GM18951 (cell line): ENCODE results near the gene SERBP1.
"Not testable (repeated sequence)": the region's sequence is repeated elsewhere in the genome, so short reads cannot be mapped to it uniquely, and the experiment has no call there.

Source experiments
- POLR2A ChIP-seq: IDR thresholded peaks from 4 replicates; pipeline ENCODE4 v1.6.1; 2011; ENCODE audit warnings: mild to moderate bottlenecking; ENCODE audit not compliant: insufficient read length, insufficient read depth; ENCODE audit errors: extremely low read depth
- in situ Hi-C: fragments of 300-500 bp; cut with MboI; formaldehyde crosslinking; loops from one replicate; pipeline ENCODE4 v1.12.0; 2022; ENCODE audit warnings: low sequenced_read_pairs, mixed read lengths, inconsistent platforms; ENCODE audit not compliant: unreplicated experiment

SERBP1 gene

DNA sequence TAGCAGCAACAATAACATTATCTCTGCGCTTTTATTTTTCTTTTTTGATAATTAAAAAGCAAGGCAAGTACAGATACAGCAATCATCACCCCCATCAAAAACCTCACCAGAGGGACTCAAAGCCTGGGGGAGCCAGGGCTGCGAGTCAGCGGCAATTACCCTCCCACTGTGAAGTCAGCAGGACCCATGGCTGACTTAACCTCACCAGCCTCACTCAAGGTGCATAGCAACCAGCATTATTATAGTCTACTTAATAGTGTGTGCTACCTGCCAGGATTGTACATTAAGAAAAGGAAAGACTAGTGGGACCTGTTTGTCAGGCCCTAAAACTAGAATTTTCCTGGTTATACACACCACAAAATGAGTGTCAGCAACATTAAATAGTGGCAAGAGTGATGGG, 28.9 kb upstream of the SERBP1 start:
- no peak for TF ChIP-seq POLR2A
- in situ Hi-C loops = no loop called here

DNA sequence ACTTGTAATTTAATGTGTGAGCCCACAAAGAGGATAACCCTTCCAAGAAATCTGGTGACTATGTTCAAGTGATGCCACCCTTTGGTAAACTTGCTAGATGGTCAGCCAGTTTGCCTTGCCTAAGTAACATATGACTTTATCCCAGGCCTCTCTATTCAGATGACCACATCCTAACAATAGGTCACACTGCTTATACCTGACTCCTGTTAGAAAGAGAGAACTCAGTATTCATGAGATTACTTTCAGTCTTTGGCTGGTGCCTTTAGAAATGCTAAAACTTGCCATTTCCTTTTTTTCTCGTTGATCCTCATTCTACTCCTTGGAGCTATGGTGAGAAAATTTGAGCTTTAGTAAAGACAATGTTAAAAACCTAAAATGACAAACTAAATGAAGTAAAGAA, 28.5 kb upstream of the SERBP1 start:
- no peak for TF ChIP-seq POLR2A
- in situ Hi-C loops = no loop called here

DNA sequence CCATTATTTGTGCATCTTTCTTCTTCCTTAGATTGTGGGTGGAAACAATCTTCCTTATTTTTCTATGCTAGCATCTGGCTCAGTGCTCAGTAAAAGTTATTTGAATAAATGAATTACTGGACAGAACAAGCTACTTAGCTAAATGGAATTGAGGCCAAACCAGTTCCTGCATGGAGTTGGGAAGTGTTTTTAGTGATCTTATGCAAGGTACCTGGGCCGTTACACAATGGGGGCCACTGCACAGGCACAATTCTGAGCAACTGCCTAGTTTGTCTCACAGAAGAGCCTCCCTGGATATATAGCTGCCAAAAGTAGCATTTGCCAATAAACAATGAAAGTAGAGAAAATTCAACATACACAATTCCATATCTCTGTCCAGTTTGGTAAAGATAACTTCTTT, 27.0 kb upstream of the SERBP1 start:
- in situ Hi-C loops = no loop called here
- TF ChIP-seq POLR2A = no peak

DNA sequence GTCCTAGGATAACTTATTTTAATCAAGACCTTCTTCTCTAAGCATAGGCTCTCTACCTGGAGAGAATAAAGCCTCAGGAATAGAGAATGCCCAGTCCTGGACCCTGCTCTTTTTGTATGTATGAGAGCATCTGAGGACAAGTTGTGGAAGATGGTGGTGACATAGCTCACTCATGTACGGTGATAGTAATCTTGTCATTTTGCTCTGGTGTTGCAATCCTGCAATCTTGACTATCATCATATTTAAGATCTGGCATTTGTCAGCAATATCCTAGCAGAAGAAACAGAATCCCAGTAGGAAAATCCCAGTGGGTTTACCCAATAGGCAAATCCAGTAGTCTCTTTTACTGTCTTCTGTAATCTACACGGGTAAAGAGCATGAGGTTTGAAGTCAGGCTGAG, 21.6 kb upstream of the SERBP1 start:
- in situ Hi-C loops = no loop called here
- TF ChIP-seq POLR2A = no peak

DNA sequence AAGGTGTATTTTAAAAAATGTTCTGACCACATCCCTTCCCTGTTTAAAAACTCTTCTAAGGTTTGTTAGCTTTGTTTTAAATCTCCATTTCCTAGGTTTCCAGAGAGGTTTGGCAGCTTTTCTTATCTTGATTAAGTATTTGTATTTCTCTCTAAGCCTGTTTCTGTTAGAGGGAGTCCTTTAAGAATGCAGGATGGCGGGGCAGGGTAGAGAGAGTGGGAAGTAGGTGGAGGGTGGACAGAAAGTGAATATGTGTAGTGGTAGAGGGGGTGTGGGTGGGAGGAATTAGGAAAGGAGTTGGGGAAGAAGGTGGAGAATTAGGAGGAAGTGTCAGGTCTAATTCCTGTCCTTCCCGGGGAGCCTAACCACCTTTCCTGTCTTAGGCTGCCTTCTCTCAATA, 21.2 kb upstream of the SERBP1 start:
- in situ Hi-C loops = no loop called here

GRCh38 chr1:67446893-67447292, 16.7 kb upstream of the SERBP1 start:
- in situ Hi-C loops = no loop called here
- TF ChIP-seq POLR2A = no peak

More for the DNA sequence above, 21.2 kb upstream of the SERBP1 start:
- TF ChIP-seq POLR2A = no peak

GRCh38 chr1:67446014-67446413, 15.8 kb upstream of the SERBP1 start:
- in situ Hi-C loops = not testable (repeated sequence)

DNA sequence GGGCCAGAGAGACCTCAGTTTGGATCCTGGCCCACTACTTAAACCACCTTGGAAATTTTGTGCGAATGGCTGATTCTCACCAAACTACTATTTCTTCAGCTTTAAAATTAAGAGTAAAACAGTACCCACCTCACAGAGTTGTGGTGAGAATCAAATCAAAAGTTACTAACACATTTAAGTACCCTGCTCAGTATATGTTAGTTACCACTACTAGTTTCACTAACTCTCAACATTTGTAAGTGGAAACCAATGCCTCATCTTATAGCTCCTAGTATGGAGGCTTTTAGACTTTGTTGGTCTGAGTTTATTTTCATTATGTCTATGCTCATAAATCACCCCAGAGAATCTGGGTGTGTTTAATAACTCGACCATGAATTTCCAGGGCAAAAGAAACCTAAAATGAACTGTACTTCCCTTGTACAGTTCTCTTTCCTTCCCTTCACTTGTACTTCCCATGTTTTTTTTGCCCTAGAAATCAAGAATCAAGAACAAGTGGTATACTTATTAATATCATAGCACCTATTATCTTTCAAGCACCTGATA, 11.6 kb upstream of the SERBP1 start:
- no peak for TF ChIP-seq POLR2A

GRCh38 chr1:67441183-67441582, 11.0 kb upstream of the SERBP1 start:
- TF ChIP-seq POLR2A = no peak
- in situ Hi-C loops = no loop called here

More for the DNA sequence above, 11.6 kb upstream of the SERBP1 start:
- in situ Hi-C loops = no loop called here

DNA sequence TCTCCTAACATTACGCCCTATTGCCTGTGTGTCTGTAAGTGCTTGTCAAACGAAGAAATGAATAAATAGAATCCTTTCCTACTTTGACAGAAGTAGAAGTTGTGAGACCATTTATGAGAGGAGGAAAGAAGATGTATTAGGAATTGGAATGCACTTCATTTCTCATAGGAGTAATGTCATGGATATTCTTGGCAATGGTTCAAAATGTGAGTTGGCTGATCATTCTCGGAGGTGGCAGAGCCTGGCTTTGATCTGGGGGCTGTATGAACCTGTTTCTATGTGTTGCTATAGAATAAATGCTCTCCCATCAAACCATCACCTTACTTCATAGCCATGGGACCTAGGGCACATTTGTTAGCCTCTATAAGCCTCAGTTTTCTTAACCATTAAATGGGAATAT, 10.1 kb upstream of the SERBP1 start:
- in situ Hi-C loops = no loop called here
- TF ChIP-seq POLR2A = no peak

DNA sequence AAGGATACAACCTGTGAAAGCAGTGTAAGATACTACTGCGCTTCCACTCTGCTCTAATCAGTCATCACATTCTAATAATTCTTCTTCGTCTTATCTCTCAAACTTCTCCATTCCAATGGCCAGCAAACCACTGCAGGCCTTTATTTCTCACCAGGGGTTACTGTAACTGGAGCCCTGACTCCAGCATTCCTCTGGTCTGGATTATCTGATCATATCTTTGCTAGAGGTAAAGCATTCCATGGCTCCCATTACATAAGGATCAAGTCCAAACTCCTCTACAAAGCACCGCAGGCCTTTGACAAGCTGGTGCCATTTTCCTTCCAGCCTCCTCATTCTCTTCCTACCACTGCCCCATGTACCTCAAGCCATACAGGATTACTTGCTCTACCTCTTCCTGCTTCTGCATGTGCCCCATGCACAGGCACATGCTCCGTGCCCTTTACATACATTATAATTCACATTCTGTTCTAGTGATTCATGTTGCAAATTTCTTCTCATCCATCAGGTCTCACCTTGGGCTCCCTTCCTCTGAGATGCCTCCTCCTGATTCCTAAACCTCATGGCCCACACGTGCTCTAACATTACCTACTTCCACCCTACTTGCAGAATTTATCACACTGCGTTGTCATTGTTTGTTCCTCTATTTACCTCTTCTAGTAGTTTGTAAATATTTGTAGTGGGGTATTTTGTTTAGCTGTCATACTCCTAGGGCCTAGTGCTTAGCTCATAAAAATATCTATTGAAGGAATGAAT, 9.3 kb upstream of the SERBP1 start:
- in situ Hi-C loops = no loop called here

GRCh38 chr1:67437961-67438360, 7.8 kb upstream of the SERBP1 start:
- no peak for TF ChIP-seq POLR2A
- in situ Hi-C loops = no loop called here

More for the DNA sequence above, 9.3 kb upstream of the SERBP1 start:
- TF ChIP-seq POLR2A = no peak

DNA sequence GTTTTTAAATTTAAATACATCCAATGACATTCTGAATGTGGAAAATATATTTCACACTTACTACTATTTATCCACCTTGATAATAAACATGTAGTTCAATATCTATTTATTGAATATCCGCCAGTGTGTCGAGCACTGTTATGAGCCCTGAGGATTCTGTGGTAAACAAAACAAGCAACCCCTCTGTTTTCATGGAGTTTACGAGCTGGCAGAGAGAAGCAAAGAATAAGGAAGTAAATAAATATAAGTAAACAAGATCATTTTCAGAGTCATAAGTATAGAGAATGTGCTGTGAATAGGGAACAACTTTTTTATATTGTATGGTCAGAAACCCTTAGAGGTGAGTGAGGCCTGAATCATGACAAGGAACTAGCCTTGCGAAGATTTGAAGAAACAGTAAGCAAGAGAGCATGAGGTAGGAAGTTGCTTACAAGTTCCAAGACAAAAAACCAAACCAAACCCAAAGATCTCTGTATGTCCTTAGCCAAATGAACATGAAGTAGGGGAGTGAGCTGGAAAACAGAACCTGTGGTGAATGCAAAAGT, 6.4 kb upstream of the SERBP1 start:
- no peak for TF ChIP-seq POLR2A
- in situ Hi-C loops = no loop called here

DNA sequence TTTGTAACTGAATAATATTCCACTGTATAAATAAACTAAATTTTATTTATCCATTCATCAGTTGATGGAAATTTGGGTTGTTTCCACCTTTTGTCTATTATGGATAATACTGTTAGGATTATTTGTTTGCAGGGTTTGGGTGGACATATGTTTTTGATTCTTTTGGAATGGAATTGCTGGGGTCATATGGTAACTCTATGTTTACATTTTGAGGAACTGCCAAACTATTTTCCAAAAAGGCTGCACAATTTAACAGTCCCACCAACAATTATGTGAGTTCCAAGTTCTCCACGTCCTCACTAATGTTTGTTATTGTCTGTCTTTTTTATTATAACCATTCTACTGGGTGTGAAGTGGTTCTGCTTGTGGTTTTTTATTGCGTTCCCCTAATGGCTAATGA, 4.3 kb upstream of the SERBP1 start:
- no peak for TF ChIP-seq POLR2A
- in situ Hi-C loops = no loop called here

DNA sequence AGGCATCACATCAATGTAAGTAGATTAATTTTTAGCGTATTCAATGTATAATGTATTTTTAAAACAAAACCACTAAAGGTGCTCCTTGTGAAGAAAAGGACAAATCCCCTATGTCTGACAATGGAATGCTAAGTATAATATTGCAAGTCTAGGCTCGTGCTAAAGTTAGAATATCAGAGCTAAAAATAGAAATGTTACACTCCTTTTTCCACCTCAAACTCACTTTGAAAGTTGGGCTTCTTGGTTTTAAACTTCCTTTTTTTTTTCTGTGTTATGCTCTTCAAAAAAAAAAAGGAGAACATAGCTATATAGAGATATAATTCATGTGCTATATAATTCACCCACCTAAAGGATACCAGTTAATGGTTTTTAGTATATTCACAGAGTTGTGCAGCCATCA, 3.6 kb upstream of the SERBP1 start:
- in situ Hi-C loops = no loop called here
- TF ChIP-seq POLR2A = no peak

DNA sequence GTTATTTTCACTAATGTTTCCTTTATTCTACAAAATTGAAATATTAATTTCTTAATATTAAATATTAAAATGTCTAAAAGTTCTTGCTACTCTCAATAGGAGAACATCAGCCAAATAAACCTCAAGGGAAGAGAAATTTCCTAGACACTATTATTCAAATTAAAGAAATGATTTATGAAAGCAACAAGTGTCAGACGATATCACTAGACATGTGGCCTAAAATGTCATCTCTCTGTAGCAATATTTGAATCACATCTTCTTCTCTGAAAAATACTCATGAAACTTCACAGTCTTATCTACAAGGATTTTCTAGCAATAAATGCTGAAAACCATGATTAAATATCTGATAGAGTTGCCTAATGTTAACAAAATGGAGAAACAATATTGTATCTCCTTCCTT, 2.5 kb upstream of the SERBP1 start:
- no peak for TF ChIP-seq POLR2A
- in situ Hi-C loops = no loop called here
